Measurements from ENCODE around the gene TARDBP. TPM values are rescaled to one million over a fixed set of nuclear protein-coding genes. Genes with fewer than 3 reads are reported as not detected.

The TARDBP gene
- total and polyA plus RNA-seq, 9 of the 15 experiments (the other 6 are each of a cell fraction or from before 2014, with no cell fraction given) = 122 to 515 (median 243) TPM

DNA sequence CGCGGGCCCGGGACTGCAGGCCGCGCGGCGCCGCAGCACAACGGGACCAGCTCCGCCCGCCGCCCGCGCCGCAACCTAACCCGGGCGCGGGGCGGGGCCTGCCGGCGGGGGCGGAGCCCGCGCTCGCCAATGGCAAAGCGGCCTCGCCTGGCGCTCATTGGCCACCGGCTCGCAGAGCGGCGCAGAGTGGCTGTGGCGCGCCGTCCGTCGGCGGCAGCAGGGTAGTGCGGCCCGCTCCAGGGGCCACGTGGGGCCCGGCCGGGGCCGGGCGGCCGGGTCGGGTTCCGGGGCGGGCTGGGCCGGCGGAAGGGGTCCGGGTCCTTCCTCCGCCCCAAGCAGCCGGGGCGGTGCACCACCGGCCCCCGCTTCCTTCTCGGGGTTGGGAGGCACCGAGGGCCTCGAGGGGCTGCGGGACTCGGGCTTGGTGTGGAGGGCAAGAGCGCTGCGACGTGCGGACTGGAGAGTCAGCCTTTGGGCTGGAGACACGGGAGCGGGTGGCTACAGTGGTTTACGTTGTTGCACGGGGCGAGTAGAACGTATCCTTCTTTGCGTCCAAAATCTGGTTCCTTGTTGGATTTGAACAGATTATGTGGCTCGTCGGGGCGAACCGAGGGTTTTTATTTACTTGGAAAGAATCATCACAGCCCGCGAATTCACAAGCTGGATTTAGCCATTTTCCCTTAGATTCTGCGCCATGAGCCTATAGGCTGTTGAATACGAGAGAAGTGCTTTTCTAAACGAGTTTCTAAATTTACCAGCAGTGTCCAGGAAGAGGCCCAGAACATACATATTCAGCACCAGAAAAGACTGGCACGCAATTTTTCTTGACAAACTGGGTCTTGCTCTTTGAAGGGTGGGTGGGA lies 47.7 kb downstream of the TARDBP start, which contains the start of gene SRM (continued):
- TF ChIP-seq, protein P1, sequence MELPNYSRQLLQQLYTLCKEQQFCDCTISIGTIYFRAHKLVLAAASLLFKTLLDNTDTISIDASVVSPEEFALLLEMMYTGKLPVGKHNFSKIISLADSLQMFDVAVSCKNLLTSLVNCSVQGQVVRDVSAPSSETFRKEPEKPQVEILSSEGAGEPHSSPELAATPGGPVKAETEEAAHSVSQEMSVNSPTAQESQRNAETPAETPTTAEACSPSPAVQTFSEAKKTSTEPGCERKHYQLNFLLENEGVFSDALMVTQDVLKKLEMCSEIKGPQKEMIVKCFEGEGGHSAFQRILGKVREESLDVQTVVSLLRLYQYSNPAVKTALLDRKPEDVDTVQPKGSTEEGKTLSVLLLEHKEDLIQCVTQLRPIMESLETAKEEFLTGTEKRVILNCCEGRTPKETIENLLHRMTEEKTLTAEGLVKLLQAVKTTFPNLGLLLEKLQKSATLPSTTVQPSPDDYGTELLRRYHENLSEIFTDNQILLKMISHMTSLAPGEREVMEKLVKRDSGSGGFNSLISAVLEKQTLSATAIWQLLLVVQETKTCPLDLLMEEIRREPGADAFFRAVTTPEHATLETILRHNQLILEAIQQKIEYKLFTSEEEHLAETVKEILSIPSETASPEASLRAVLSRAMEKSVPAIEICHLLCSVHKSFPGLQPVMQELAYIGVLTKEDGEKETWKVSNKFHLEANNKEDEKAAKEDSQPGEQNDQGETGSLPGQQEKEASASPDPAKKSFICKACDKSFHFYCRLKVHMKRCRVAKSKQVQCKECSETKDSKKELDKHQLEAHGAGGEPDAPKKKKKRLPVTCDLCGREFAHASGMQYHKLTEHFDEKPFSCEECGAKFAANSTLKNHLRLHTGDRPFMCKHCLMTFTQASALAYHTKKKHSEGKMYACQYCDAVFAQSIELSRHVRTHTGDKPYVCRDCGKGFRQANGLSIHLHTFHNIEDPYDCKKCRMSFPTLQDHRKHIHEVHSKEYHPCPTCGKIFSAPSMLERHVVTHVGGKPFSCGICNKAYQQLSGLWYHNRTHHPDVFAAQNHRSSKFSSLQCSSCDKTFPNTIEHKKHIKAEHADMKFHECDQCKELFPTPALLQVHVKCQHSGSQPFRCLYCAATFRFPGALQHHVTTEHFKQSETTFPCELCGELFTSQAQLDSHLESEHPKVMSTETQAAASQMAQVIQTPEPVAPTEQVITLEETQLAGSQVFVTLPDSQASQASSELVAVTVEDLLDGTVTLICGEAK (IDR thresholded peaks at IDR 0.05) = peak; percentile 72
- TF ChIP-seq, protein P1 (CRISPR knock-in tag; IDR thresholded peaks at IDR 0.05) = no peak
- TF ChIP-seq SMAD4 (CRISPR knock-in tag; conservative IDR thresholded peaks at IDR 0.05) = peak; percentile 64
- TF ChIP-seq, protein P2, sequence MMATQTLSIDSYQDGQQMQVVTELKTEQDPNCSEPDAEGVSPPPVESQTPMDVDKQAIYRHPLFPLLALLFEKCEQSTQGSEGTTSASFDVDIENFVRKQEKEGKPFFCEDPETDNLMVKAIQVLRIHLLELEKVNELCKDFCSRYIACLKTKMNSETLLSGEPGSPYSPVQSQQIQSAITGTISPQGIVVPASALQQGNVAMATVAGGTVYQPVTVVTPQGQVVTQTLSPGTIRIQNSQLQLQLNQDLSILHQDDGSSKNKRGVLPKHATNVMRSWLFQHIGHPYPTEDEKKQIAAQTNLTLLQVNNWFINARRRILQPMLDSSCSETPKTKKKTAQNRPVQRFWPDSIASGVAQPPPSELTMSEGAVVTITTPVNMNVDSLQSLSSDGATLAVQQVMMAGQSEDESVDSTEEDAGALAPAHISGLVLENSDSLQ (IDR thresholded peaks at IDR 0.05) = peak; percentile 23; the same call in 1 of the 2 replicates
- peak; percentile 99 for TF ChIP-seq RBM25 (IDR thresholded peaks at IDR 0.05; ENCODE audit: low read depth, low read length, severe bottlenecking)
- TF ChIP-seq U2AF2 (optimal IDR thresholded peaks at IDR 0.05; ENCODE audit: low read depth, low read length) = no peak
- no peak for TF ChIP-seq PHF21A (IDR thresholded peaks at IDR 0.05; ENCODE audit: borderline replicate concordance, low read depth)
- no peak for TF ChIP-seq ILK (tag; IDR thresholded peaks at IDR 0.05; ENCODE audit: borderline replicate concordance, low read depth)
- TF ChIP-seq, protein P3, sequence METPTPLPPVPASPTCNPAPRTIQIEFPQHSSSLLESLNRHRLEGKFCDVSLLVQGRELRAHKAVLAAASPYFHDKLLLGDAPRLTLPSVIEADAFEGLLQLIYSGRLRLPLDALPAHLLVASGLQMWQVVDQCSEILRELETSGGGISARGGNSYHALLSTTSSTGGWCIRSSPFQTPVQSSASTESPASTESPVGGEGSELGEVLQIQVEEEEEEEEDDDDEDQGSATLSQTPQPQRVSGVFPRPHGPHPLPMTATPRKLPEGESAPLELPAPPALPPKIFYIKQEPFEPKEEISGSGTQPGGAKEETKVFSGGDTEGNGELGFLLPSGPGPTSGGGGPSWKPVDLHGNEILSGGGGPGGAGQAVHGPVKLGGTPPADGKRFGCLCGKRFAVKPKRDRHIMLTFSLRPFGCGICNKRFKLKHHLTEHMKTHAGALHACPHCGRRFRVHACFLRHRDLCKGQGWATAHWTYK (CRISPR knock-in tag; IDR thresholded peaks at IDR 0.05) = peak; percentile 52; the same call in 1 of the 2 replicates
- TF ChIP-seq, protein P4, sequence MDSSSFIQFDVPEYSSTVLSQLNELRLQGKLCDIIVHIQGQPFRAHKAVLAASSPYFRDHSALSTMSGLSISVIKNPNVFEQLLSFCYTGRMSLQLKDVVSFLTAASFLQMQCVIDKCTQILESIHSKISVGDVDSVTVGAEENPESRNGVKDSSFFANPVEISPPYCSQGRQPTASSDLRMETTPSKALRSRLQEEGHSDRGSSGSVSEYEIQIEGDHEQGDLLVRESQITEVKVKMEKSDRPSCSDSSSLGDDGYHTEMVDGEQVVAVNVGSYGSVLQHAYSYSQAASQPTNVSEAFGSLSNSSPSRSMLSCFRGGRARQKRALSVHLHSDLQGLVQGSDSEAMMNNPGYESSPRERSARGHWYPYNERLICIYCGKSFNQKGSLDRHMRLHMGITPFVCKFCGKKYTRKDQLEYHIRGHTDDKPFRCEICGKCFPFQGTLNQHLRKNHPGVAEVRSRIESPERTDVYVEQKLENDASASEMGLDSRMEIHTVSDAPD (CRISPR knock-in tag; IDR thresholded peaks at IDR 0.05) = no peak
- TF ChIP-seq CHD2 (IDR thresholded peaks at IDR 0.05; ENCODE audit: low read depth, low read length) = peak; percentile 57; the same call in 1 of the 2 replicates
- peak; percentile 63 for TF ChIP-seq ZFX (CRISPR knock-in tag; IDR thresholded peaks at IDR 0.05)

Measured in K562 (cell line).